ENCODE data around the gene HSPA12A.

The HSPA12A gene

DNA sequence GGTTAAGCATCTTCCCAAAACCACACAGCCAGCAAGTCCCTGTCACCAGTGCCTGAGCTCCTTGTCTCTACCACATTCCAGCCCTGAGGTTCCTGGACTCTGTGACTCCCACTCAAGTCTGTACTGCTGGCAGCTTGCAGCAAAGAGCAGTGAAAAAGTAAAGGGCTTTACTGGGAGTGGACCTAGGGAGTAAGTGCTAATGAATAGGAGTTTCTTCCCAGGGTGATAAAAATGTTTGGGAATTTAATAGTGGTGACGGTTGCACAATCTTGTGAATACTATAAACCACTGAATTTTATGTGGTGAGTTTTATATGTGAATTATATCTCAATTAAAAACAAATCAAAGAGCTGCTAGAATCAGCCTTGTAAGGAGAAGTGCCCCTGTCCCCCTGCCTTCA lies 22.6 kb downstream of the HSPA12A start:
- H2BK5ac ChIP-seq (ENCODE audit: low read length): no peak overlapping the region
- H3K27me3 ChIP-seq (ENCODE audit: insufficient read depth, low read length, poor library complexity): no peaks in the 10 kb centered on the region
- H3K4me1 ChIP-seq (ENCODE audit: control insufficient read depth, low read depth, low read length): no peaks in the 10 kb centered on the region
- no peak overlapping the region for H2AK5ac ChIP-seq (ENCODE audit: low read length)
- no peak overlapping the region for H2BK120ac ChIP-seq (ENCODE audit: low read depth, low read length)
- no peak overlapping the region for H3K23ac ChIP-seq (ENCODE audit: low read length)
- H3K4ac ChIP-seq (ENCODE audit: low read depth, low read length): no peak overlapping the region
- H3K79me2 ChIP-seq (ENCODE audit: control insufficient read depth, insufficient read depth, low read length): no peaks in the 10 kb centered on the region
- H3K56ac ChIP-seq (ENCODE audit: low read length): no peak overlapping the region
- WGBS (ENCODE audit: extremely low coverage, insufficient coverage, low lambda C conversion rate): no CpG with 5 or more reads among the region's 1 CpG
- H4K8ac ChIP-seq (ENCODE audit: low read depth, low read length): no peak overlapping the region
- no peak overlapping the region for H3K27ac ChIP-seq (ENCODE audit: low read depth, low read length)
- no peak for DNase-seq
- H4K5ac ChIP-seq (ENCODE audit: low read length): no peak overlapping the region
- H3K18ac ChIP-seq (ENCODE audit: low read length): no peak overlapping the region
- no peak overlapping the region for H3K4me2 ChIP-seq (ENCODE audit: low read length)
- H3K4me3 ChIP-seq (ENCODE audit: low read length): no peak overlapping the region
- H2BK15ac ChIP-seq (replicated peaks; ENCODE audit: low read depth): no peak overlapping the region
- H3K79me1 ChIP-seq (ENCODE audit: low read length): no peaks in the 10 kb centered on the region
- H3K9ac ChIP-seq (ENCODE audit: low read length): no peak overlapping the region
- no peaks in the 10 kb centered on the region for H3K36me3 ChIP-seq (ENCODE audit: control insufficient read depth, insufficient read depth, low read length)

DNA sequence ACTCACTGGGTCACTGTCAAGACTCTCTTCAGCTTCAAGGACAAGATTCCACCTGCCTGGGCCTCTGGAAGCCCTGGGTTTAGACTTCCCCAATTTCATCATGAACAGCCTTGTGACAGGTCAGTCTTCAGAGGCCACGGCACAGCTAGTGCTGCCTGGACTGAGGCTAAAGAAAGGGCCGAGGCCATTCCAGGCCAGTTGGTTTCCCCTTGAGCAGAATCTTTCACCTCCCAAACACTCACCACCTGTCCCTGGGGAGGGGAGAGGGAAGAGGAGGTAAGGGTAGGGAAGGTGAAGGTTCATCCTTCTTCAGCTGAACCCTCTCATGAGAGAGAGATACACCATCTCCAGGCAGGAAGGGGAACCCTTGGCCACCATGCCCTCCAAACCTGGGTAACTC lies 24.3 kb downstream of the HSPA12A start:
- Histone ChIP-seq H3K18ac (ENCODE audit: low read length) (no peak overlapping the region), H3K9ac (ENCODE audit: low read length) (no peak overlapping the region), H3K4ac (ENCODE audit: low read depth, low read length) (no peak overlapping the region), H3K36me3 (ENCODE audit: control insufficient read depth, insufficient read depth, low read length) (no peaks in the 10 kb centered on the region), H4K8ac (ENCODE audit: low read depth, low read length) (no peak overlapping the region), H2BK5ac (ENCODE audit: low read length) (no peak overlapping the region), H3K79me2 (ENCODE audit: control insufficient read depth, insufficient read depth, low read length) (no peaks in the 10 kb centered on the region), H3K4me3 (ENCODE audit: low read length) (no peak overlapping the region), H3K79me1 (ENCODE audit: low read length) (no peaks in the 10 kb centered on the region), H2BK120ac (ENCODE audit: low read depth, low read length) (no peak overlapping the region), H4K5ac (ENCODE audit: low read length) (no peak overlapping the region), H2BK15ac (replicated peaks; ENCODE audit: low read depth) (no peak overlapping the region), H3K23ac (ENCODE audit: low read length) (no peak overlapping the region), H3K4me2 (ENCODE audit: low read length) (no peak overlapping the region), H3K4me1 (ENCODE audit: control insufficient read depth, low read depth, low read length) (no peaks in the 10 kb centered on the region), H3K27ac (ENCODE audit: low read depth, low read length) (no peak overlapping the region), H3K27me3 (ENCODE audit: insufficient read depth, low read length, poor library complexity) (no peaks in the 10 kb centered on the region), H3K56ac (ENCODE audit: low read length) (no peak overlapping the region), H2AK5ac (ENCODE audit: low read length) (no peak overlapping the region)
- no CpG with 5 or more reads among the region's 2 CpGs for WGBS (ENCODE audit: extremely low coverage, insufficient coverage, low lambda C conversion rate)
- no peak for DNase-seq

DNA sequence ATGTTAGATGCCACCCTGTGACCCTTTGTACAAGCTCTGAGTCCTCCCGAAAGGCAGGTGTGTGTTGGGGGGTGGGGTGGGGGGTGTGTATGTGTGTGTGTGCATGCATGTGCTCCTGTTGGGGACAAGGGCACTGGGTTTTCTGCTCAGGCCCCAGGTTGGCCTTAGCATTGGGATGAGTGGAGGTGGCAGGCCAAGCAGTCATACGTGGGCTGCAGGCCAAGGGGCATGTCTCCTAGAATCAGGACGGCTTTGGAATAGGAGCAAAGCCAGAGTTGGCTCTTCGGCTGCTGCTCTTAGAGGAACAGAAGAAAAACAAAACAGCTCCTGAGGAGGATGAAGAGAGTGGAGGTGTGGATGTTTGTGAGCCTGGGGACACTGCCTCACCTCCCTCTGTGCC lies 26.0 kb downstream of the HSPA12A start:
- Histone ChIP-seq H3K79me2 (ENCODE audit: control insufficient read depth, insufficient read depth, low read length) (no peaks in the 10 kb centered on the region), H3K23ac (ENCODE audit: low read length) (no peak overlapping the region), H3K9ac (ENCODE audit: low read length) (no peak overlapping the region), H4K5ac (ENCODE audit: low read length) (no peak overlapping the region), H3K27ac (ENCODE audit: low read depth, low read length) (no peak overlapping the region), H3K18ac (ENCODE audit: low read length) (no peak overlapping the region), H2BK120ac (ENCODE audit: low read depth, low read length) (no peak overlapping the region), H3K4me2 (ENCODE audit: low read length) (no peak overlapping the region), H3K4ac (ENCODE audit: low read depth, low read length) (no peak overlapping the region), H3K79me1 (ENCODE audit: low read length) (no peaks in the 10 kb centered on the region), H3K56ac (ENCODE audit: low read length) (no peak overlapping the region), H3K4me3 (ENCODE audit: low read length) (no peak overlapping the region), H3K4me1 (ENCODE audit: control insufficient read depth, low read depth, low read length) (no peaks in the 10 kb centered on the region), H3K36me3 (ENCODE audit: control insufficient read depth, insufficient read depth, low read length) (no peaks in the 10 kb centered on the region), H2BK5ac (ENCODE audit: low read length) (no peak overlapping the region), H4K8ac (ENCODE audit: low read depth, low read length) (no peak overlapping the region), H2BK15ac (replicated peaks; ENCODE audit: low read depth) (no peak overlapping the region), H3K27me3 (ENCODE audit: insufficient read depth, low read length, poor library complexity) (no peaks in the 10 kb centered on the region), H2AK5ac (ENCODE audit: low read length) (no peak overlapping the region)
- no peak for DNase-seq
- WGBS (ENCODE audit: extremely low coverage, insufficient coverage, low lambda C conversion rate): no CpG with 5 or more reads among the region's 4 CpGs

DNA sequence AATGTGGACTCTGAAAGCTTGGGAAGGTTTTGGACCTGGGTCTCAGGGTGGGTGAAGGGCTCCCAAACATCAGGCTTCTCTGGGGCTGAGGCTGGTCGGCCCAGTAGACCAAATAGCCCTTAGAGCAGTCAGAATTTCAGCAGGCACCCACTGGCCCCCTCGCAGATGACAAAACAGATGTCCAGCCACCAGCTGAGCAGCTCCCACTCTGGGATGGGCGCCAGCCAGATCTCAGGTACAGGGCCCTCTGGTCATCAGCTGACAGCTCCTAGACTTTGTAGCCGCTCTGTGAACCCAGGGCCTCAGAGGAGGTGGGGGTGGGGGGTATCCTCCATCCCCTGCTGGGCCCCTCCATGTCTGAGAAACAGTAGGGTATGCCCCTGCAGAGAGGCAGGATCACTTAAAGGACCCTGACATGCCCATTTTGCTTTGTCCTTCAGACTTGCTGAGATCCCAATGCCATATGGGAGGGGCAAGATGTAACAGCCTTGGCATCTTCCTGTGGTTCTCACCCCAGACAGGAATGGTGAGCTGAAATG lies 26.5 kb downstream of the HSPA12A start:
- Histone ChIP-seq H3K4me2 (ENCODE audit: low read length) (no peak overlapping the region), H3K4me1 (ENCODE audit: control insufficient read depth, low read depth, low read length) (no peaks in the 10 kb centered on the region), H2AK5ac (ENCODE audit: low read length) (no peak overlapping the region), H3K23ac (ENCODE audit: low read length) (no peak overlapping the region), H3K79me1 (ENCODE audit: low read length) (no peaks in the 10 kb centered on the region), H3K18ac (ENCODE audit: low read length) (no peak overlapping the region), H3K4ac (ENCODE audit: low read depth, low read length) (no peak overlapping the region), H3K27ac (ENCODE audit: low read depth, low read length) (no peak overlapping the region), H2BK5ac (ENCODE audit: low read length) (no peak overlapping the region), H3K27me3 (ENCODE audit: insufficient read depth, low read length, poor library complexity) (no peaks in the 10 kb centered on the region), H2BK120ac (ENCODE audit: low read depth, low read length) (no peak overlapping the region), H3K79me2 (ENCODE audit: control insufficient read depth, insufficient read depth, low read length) (no peaks in the 10 kb centered on the region), H3K9ac (ENCODE audit: low read length) (no peak overlapping the region), H2BK15ac (replicated peaks; ENCODE audit: low read depth) (no peak overlapping the region), H3K36me3 (ENCODE audit: control insufficient read depth, insufficient read depth, low read length) (no peaks in the 10 kb centered on the region), H4K5ac (ENCODE audit: low read length) (no peak overlapping the region), H3K56ac (ENCODE audit: low read length) (no peak overlapping the region), H4K8ac (ENCODE audit: low read depth, low read length) (no peak overlapping the region), H3K4me3 (ENCODE audit: low read length) (no peak overlapping the region)
- no peak for DNase-seq
- WGBS (ENCODE audit: extremely low coverage, insufficient coverage, low lambda C conversion rate): no CpG with 5 or more reads among the region's 4 CpGs

DNA sequence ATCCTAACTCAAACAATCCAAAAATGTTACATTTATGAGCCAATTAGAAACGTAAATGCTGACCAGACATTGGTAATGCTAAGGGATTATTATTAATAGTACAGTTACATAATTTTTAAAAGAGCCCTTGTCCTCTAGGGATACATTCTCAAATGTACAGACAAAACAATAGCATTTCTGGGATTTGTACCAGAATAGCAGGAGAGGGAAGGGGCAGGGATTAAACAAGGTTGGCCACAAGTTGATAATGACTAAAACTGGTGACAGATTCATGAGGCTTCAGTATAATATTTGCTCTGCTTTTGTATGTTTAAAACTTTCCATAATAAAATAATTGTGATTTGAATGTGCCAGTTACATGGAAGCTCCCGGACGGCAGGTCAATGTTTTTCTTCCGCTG lies 27.0 kb downstream of the HSPA12A start:
- H2BK15ac ChIP-seq (replicated peaks; ENCODE audit: low read depth): no peak overlapping the region
- H3K4me3 ChIP-seq (ENCODE audit: low read length): no peak overlapping the region
- no peaks in the 10 kb centered on the region for H3K79me1 ChIP-seq (ENCODE audit: low read length)
- H2BK120ac ChIP-seq (ENCODE audit: low read depth, low read length): no peak overlapping the region
- no peak overlapping the region for H2AK5ac ChIP-seq (ENCODE audit: low read length)
- no peak overlapping the region for H3K23ac ChIP-seq (ENCODE audit: low read length)
- H3K18ac ChIP-seq (ENCODE audit: low read length): no peak overlapping the region
- H3K56ac ChIP-seq (ENCODE audit: low read length): no peak overlapping the region
- H3K4me1 ChIP-seq (ENCODE audit: control insufficient read depth, low read depth, low read length): no peaks in the 10 kb centered on the region
- WGBS (ENCODE audit: extremely low coverage, insufficient coverage, low lambda C conversion rate): no CpG with 5 or more reads among the region's 4 CpGs
- no peak overlapping the region for H3K4ac ChIP-seq (ENCODE audit: low read depth, low read length)
- no peaks in the 10 kb centered on the region for H3K79me2 ChIP-seq (ENCODE audit: control insufficient read depth, insufficient read depth, low read length)
- H3K9ac ChIP-seq (ENCODE audit: low read length): no peak overlapping the region
- H3K4me2 ChIP-seq (ENCODE audit: low read length): no peak overlapping the region
- no peaks in the 10 kb centered on the region for H3K36me3 ChIP-seq (ENCODE audit: control insufficient read depth, insufficient read depth, low read length)
- no peak overlapping the region for H4K5ac ChIP-seq (ENCODE audit: low read length)
- no peak for DNase-seq
- H2BK5ac ChIP-seq (ENCODE audit: low read length): no peak overlapping the region
- no peaks in the 10 kb centered on the region for H3K27me3 ChIP-seq (ENCODE audit: insufficient read depth, low read length, poor library complexity)
- no peak overlapping the region for H4K8ac ChIP-seq (ENCODE audit: low read depth, low read length)
- no peak overlapping the region for H3K27ac ChIP-seq (ENCODE audit: low read depth, low read length)

DNA sequence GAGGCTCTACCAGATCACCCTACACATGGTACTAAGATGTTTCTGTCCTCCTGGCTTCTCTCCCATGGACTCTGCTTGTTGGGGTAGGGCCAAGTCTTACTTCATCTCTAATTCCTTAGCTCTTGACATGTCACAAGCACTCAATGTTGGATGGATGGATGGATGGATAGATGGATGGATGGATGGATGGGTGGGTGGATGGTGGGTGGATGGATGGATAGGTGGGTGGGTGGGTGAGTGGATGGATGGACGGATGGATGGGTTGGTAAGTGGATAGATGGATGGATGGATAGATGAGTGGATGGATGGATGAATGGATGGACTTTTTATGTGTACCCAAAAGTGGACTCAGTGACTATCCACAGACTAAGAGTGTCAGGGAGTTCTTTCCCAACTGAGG lies 28.5 kb downstream of the HSPA12A start:
- no peak overlapping the region for H3K27ac ChIP-seq (ENCODE audit: low read depth, low read length)
- no peak overlapping the region for H3K4me2 ChIP-seq (ENCODE audit: low read length)
- H3K36me3 ChIP-seq (ENCODE audit: control insufficient read depth, insufficient read depth, low read length): no peaks in the 10 kb centered on the region
- no peak for DNase-seq
- H2BK5ac ChIP-seq (ENCODE audit: low read length): no peak overlapping the region
- H3K56ac ChIP-seq (ENCODE audit: low read length): no peak overlapping the region
- no peak overlapping the region for H3K23ac ChIP-seq (ENCODE audit: low read length)
- no peak overlapping the region for H2BK15ac ChIP-seq (replicated peaks; ENCODE audit: low read depth)
- H3K4me3 ChIP-seq (ENCODE audit: low read length): no peak overlapping the region
- no peak overlapping the region for H4K5ac ChIP-seq (ENCODE audit: low read length)
- no peak overlapping the region for H3K9ac ChIP-seq (ENCODE audit: low read length)
- H4K8ac ChIP-seq (ENCODE audit: low read depth, low read length): no peak overlapping the region
- no peaks in the 10 kb centered on the region for H3K79me1 ChIP-seq (ENCODE audit: low read length)
- H3K27me3 ChIP-seq (ENCODE audit: insufficient read depth, low read length, poor library complexity): no peaks in the 10 kb centered on the region
- no peak overlapping the region for H3K4ac ChIP-seq (ENCODE audit: low read depth, low read length)
- no peak overlapping the region for H2BK120ac ChIP-seq (ENCODE audit: low read depth, low read length)
- H2AK5ac ChIP-seq (ENCODE audit: low read length): no peak overlapping the region
- no peak overlapping the region for H3K18ac ChIP-seq (ENCODE audit: low read length)
- no peaks in the 10 kb centered on the region for H3K79me2 ChIP-seq (ENCODE audit: control insufficient read depth, insufficient read depth, low read length)
- no CpG with 5 or more reads among the region's 1 CpG for WGBS (ENCODE audit: extremely low coverage, insufficient coverage, low lambda C conversion rate)
- H3K4me1 ChIP-seq (ENCODE audit: control insufficient read depth, low read depth, low read length): no peaks in the 10 kb centered on the region

All from mesendoderm (in vitro differentiated cells).